Astrocyte of the spinal cord (primary cell): ENCODE data around the gene PIRT.

Source experiments
- DNase-seq: peaks from one replicate; pipeline ENCODE4 v3.0.0; 2011; ENCODE audit warnings: low read depth, low spot score
- H3K4me3 ChIP-seq: 2 replicates; pipeline ENCODE4 v1.5.1; 2011; ENCODE audit warnings: low read depth, mild to moderate bottlenecking, low read length, moderate library complexity
- CTCF ChIP-seq: IDR thresholded peaks from 2 replicates; pipeline ENCODE4 v1.5.1; 2012; ENCODE audit warnings: low read depth, mild to moderate bottlenecking, low read length, inconsistent platforms
- in situ Hi-C: cut with HindIII; loops from 2 replicates; pipeline ENCODE4 v1.10.0; 2017; ENCODE audit warnings: low sequenced_read_pairs

The PIRT gene

GRCh38 chr17:10775740-10776356, 62.0 kb downstream of the PIRT start:
- no peak overlapping the region for H3K4me3 ChIP-seq
- in situ Hi-C loops: no loop called here
- DNase-seq: no peak
- no peak for TF ChIP-seq CTCF

GRCh38 chr17:10775058-10775457, 62.8 kb downstream of the PIRT start:
- in situ Hi-C loops: no loop called here
- no peak overlapping the region for H3K4me3 ChIP-seq
- no peak for DNase-seq
- TF ChIP-seq CTCF: no peak

GRCh38 chr17:10773391-10773790, 64.5 kb downstream of the PIRT start:
- in situ Hi-C loops: no loop called here
- DNase-seq: no peak
- no peak overlapping the region for H3K4me3 ChIP-seq
- TF ChIP-seq CTCF: no peak
